ENCODE measurements around the gene USP17L29. TPM values are rescaled to one million over a fixed set of nuclear protein-coding genes. Genes with fewer than 3 reads are reported as not detected.
"Not testable (repeated sequence)": the region's sequence is repeated elsewhere in the genome, so short reads cannot be mapped to it uniquely, and the experiment has no call there.

USP17L29 gene
- not detected in 2 replicates for total RNA-seq (2021)
- not detected for Bru-seq, nascent RNA
- not detected for BruChase-seq, experiment 1, labeled RNA remaining after a 2-hour chase
- not detected for BruChase-seq, experiment 2, labeled RNA remaining after a 6-hour chase
- long read RNA-seq: 0 reads

- DNase-seq; H3K9me2 ChIP-seq (ENCODE audit: insufficient read depth); H3K4me3 ChIP-seq; H4K20me1 ChIP-seq (ENCODE audit: insufficient read depth); H3K27ac ChIP-seq; BruUV-seq (replicated peaks); H3K79me2 ChIP-seq (ENCODE audit: low read depth); CTCF ChIA-PET; H3K4me1 ChIP-seq (replicated peaks; ENCODE audit: insufficient read depth); POLR2A ChIA-PET (ENCODE audit: unreplicated experiment); H3K9me3 ChIP-seq (ENCODE audit: insufficient read depth, low read depth); H3K36me3 ChIP-seq (ENCODE audit: low read depth); H2AFZ ChIP-seq; intact Hi-C loops (cut with micrococcal nuclease; ENCODE audit: unreplicated experiment); H3K4me2 ChIP-seq; H3F3A ChIP-seq (ENCODE audit: insufficient read depth, low read depth); H3K27me3 ChIP-seq (ENCODE audit: insufficient read depth, low read depth): not testable (repeated sequence)
Observed at GRCh38 chr4:9353338-9353737, at the start of gene USP17L29. USP17L29 (plus strand) TSS chr4:9353638; CDS start chr4:9353638, 0 bp downstream.

- DNase-seq; H4K20me1 ChIP-seq (ENCODE audit: insufficient read depth); H3K36me3 ChIP-seq (ENCODE audit: low read depth); H3K4me3 ChIP-seq; H3K9me2 ChIP-seq (ENCODE audit: insufficient read depth); H3F3A ChIP-seq (ENCODE audit: insufficient read depth, low read depth); H3K27me3 ChIP-seq (ENCODE audit: insufficient read depth, low read depth); H2AFZ ChIP-seq; H3K79me2 ChIP-seq (ENCODE audit: low read depth); H3K4me1 ChIP-seq (replicated peaks; ENCODE audit: insufficient read depth); intact Hi-C loops (cut with micrococcal nuclease; ENCODE audit: unreplicated experiment); CTCF ChIA-PET; H3K27ac ChIP-seq; H3K4me2 ChIP-seq; POLR2A ChIA-PET (ENCODE audit: unreplicated experiment); H3K9me3 ChIP-seq (ENCODE audit: insufficient read depth, low read depth); BruUV-seq (replicated peaks): not testable (repeated sequence)
Observed at GRCh38 chr4:9324191-9324590, 29.2 kb upstream of the USP17L29 start.

- H3K36me3 ChIP-seq (ENCODE audit: low read depth); CTCF ChIA-PET; H3K9me2 ChIP-seq (ENCODE audit: insufficient read depth); DNase-seq; H3K4me2 ChIP-seq; H3K27me3 ChIP-seq (ENCODE audit: insufficient read depth, low read depth); intact Hi-C loops (cut with micrococcal nuclease; ENCODE audit: unreplicated experiment); POLR2A ChIA-PET (ENCODE audit: unreplicated experiment); H3F3A ChIP-seq (ENCODE audit: insufficient read depth, low read depth); H3K27ac ChIP-seq; H3K4me1 ChIP-seq (replicated peaks; ENCODE audit: insufficient read depth); H3K9me3 ChIP-seq (ENCODE audit: insufficient read depth, low read depth); H4K20me1 ChIP-seq (ENCODE audit: insufficient read depth); BruUV-seq (replicated peaks); H2AFZ ChIP-seq; H3K79me2 ChIP-seq (ENCODE audit: low read depth); H3K4me3 ChIP-seq: not testable (repeated sequence)
Observed at GRCh38 chr4:9324865-9325264, 28.6 kb upstream of the USP17L29 start, which contains the start of gene USP17L24. USP17L24 (plus strand) TSS chr4:9325165; CDS start chr4:9325165, 0 bp downstream.

- H3K36me3 ChIP-seq (ENCODE audit: low read depth); H3K9me2 ChIP-seq (ENCODE audit: insufficient read depth); H4K20me1 ChIP-seq (ENCODE audit: insufficient read depth); BruUV-seq (replicated peaks); H3K27ac ChIP-seq; H3K4me3 ChIP-seq; H3K27me3 ChIP-seq (ENCODE audit: insufficient read depth, low read depth); H3F3A ChIP-seq (ENCODE audit: insufficient read depth, low read depth); H2AFZ ChIP-seq; H3K9me3 ChIP-seq (ENCODE audit: insufficient read depth, low read depth); H3K4me1 ChIP-seq (replicated peaks; ENCODE audit: insufficient read depth); DNase-seq; CTCF ChIA-PET; H3K4me2 ChIP-seq; intact Hi-C loops (cut with micrococcal nuclease; ENCODE audit: unreplicated experiment); H3K79me2 ChIP-seq (ENCODE audit: low read depth); POLR2A ChIA-PET (ENCODE audit: unreplicated experiment): not testable (repeated sequence)
Observed at GRCh38 chr4:9329611-9330010, 23.8 kb upstream of the USP17L29 start, which contains the start of gene USP17L25. USP17L25 (plus strand) TSS chr4:9329911; CDS start chr4:9329911, 0 bp downstream.

GRCh38 chr4:9334358-9334757 is 19.1 kb upstream of the USP17L29 start, which contains the start of gene USP17L26:
USP17L26 (plus strand) TSS chr4:9334658; CDS start chr4:9334658, 0 bp downstream.
- H3K9me2 ChIP-seq (ENCODE audit: insufficient read depth); H3K4me1 ChIP-seq (replicated peaks; ENCODE audit: insufficient read depth); H4K20me1 ChIP-seq (ENCODE audit: insufficient read depth); H3F3A ChIP-seq (ENCODE audit: insufficient read depth, low read depth); POLR2A ChIA-PET (ENCODE audit: unreplicated experiment); H3K27ac ChIP-seq; DNase-seq; H3K79me2 ChIP-seq (ENCODE audit: low read depth); H3K9me3 ChIP-seq (ENCODE audit: insufficient read depth, low read depth); BruUV-seq (replicated peaks); H3K36me3 ChIP-seq (ENCODE audit: low read depth); H3K27me3 ChIP-seq (ENCODE audit: insufficient read depth, low read depth); H2AFZ ChIP-seq; intact Hi-C loops (cut with micrococcal nuclease; ENCODE audit: unreplicated experiment); H3K4me2 ChIP-seq; CTCF ChIA-PET; H3K4me3 ChIP-seq: not testable (repeated sequence)

GRCh38 chr4:9339103-9339502 is 14.3 kb upstream of the USP17L29 start, which contains the start of gene USP17L5:
USP17L5 (plus strand) TSS chr4:9339403; CDS start chr4:9339403, 0 bp downstream.
- DNase-seq; H3K4me2 ChIP-seq; H3K9me2 ChIP-seq (ENCODE audit: insufficient read depth); POLR2A ChIA-PET (ENCODE audit: unreplicated experiment); H3K36me3 ChIP-seq (ENCODE audit: low read depth); intact Hi-C loops (cut with micrococcal nuclease; ENCODE audit: unreplicated experiment); H2AFZ ChIP-seq; H3K4me3 ChIP-seq; H3F3A ChIP-seq (ENCODE audit: insufficient read depth, low read depth); H3K79me2 ChIP-seq (ENCODE audit: low read depth); H3K27me3 ChIP-seq (ENCODE audit: insufficient read depth, low read depth); H4K20me1 ChIP-seq (ENCODE audit: insufficient read depth); H3K27ac ChIP-seq; CTCF ChIA-PET; H3K4me1 ChIP-seq (replicated peaks; ENCODE audit: insufficient read depth); BruUV-seq (replicated peaks); H3K9me3 ChIP-seq (ENCODE audit: insufficient read depth, low read depth): not testable (repeated sequence)

GRCh38 chr4:9343848-9344247 is 9.6 kb upstream of the USP17L29 start, which contains the start of gene USP17L27:
USP17L27 (plus strand) TSS chr4:9344148; CDS start chr4:9344148, 0 bp downstream.
- H4K20me1 ChIP-seq (ENCODE audit: insufficient read depth); H3F3A ChIP-seq (ENCODE audit: insufficient read depth, low read depth); H3K9me3 ChIP-seq (ENCODE audit: insufficient read depth, low read depth); DNase-seq; H3K27ac ChIP-seq; H3K9me2 ChIP-seq (ENCODE audit: insufficient read depth); H3K27me3 ChIP-seq (ENCODE audit: insufficient read depth, low read depth); BruUV-seq (replicated peaks); H3K4me1 ChIP-seq (replicated peaks; ENCODE audit: insufficient read depth); H3K4me3 ChIP-seq; H3K4me2 ChIP-seq; POLR2A ChIA-PET (ENCODE audit: unreplicated experiment); H3K79me2 ChIP-seq (ENCODE audit: low read depth); H2AFZ ChIP-seq; H3K36me3 ChIP-seq (ENCODE audit: low read depth); intact Hi-C loops (cut with micrococcal nuclease; ENCODE audit: unreplicated experiment); CTCF ChIA-PET: not testable (repeated sequence)

Measured in PC-9 (cell line).